Erythroblast (primary cell): ENCODE data around the gene NRG2.

Experiments used
- DNase-seq, 2 experiments: peaks; one replicate each; lab custom pipeline; 2025; lab: John Stamatoyannopoulos, UW
- GATA1 ChIP-seq: IDR thresholded peaks from 2 replicates; pipeline ENCODE4 v1.6.1; 2011; ENCODE audit warnings: low read depth, mild to moderate bottlenecking, control low read depth, low read length, moderate library complexity
- POLR2A ChIP-seq: IDR thresholded peaks from 2 replicates; pipeline ENCODE4 v1.6.1; 2011; ENCODE audit warnings: mild to moderate bottlenecking, low read length

The NRG2 gene

DNA sequence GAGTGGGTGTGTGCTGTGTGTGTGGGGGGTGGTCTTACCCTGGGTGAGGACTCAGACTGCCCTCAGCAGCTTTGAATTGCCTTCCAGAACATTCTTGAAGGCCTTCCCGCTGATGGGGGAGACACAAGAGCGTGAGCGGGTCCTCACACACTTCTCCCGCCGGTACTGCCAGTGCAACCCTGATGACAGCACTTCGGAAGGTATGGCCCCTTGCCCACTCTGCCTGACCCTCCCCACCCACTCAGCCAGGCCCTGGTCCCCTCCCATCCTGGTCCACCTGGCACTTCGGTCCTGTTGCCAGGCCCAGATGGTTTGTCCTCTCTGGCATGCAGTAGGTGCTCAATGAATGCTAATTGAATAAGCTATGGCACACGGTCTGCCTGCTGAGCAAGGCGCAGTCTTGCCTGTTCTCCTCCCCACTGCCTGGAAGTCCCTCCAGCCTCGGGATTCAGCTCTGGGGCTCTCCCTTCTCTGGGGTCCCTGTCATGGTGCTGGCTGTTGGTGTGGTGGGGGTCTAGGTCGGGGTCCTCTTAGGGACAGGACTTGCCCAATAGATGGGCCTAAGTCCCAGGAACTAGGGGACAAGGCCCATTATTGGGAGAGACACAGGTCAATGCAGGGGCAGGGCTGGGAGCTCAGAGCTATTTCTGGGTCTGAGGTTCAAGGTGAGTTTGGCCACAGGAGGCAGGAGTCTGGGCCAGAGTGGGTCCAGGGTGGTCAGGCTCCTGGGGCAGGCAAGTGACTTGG, 221.1 kb downstream of the NRG2 start:
- no peak for DNase-seq
- no peak for TF ChIP-seq POLR2A
- TF ChIP-seq GATA1 = no peak

- DNase-seq = no peak
- TF ChIP-seq POLR2A = no peak
- no peak for TF ChIP-seq GATA1
These were observed 222.5 kb downstream of the NRG2 start for GRCh38 chr5:139820606-139821005.

GRCh38 chr5:139820130-139820529, 223.0 kb downstream of the NRG2 start:
- no peak for DNase-seq
- no peak for TF ChIP-seq GATA1
- TF ChIP-seq POLR2A = no peak

DNA sequence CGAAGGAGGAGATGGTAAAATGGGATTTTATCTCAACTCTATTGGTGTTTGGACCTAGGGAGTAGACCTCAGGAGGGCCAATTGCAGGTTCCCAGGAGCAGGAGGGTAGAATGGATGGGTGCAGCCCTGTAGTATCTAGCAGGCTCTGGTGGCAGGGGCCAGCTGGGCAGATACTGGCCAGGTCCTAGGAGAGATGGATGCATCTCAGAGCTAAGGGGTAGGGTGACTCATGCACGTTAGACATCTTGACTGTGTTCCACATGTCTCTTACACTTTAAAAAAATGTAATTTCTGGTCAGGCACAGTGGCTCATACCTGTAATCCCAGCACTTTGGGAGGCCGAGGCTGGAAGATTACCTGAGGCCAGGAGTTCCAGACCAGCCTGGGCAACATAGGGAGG, 225.1 kb downstream of the NRG2 start:
- DNase-seq = no peak
- TF ChIP-seq POLR2A (no peak), GATA1 (no peak)

GRCh38 chr5:139817362-139817761, 225.7 kb downstream of the NRG2 start:
- no peak for DNase-seq
- TF ChIP-seq GATA1 (no peak), POLR2A (no peak)

DNA sequence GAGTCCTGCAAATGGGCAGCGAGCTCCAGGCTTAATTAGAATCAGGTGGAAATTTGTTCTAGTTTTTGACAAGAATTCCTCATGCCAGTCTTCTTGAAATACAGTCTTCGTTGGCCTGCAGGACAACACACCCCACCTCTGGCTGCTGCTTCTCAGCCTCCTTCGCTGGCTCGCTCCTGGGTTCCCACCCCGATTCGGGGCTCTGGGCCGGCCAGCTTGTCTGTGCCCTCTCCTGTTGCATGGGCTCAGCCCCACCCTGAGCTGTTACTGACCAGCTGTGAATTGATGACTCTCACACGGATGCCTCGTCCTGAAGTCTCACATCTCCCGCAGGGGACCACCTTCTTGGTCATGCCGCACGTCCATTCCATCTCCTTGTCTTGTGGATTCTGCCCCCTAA, 226.5 kb downstream of the NRG2 start:
- no peak for TF ChIP-seq GATA1
- TF ChIP-seq POLR2A = no peak
- no peak for DNase-seq

DNA sequence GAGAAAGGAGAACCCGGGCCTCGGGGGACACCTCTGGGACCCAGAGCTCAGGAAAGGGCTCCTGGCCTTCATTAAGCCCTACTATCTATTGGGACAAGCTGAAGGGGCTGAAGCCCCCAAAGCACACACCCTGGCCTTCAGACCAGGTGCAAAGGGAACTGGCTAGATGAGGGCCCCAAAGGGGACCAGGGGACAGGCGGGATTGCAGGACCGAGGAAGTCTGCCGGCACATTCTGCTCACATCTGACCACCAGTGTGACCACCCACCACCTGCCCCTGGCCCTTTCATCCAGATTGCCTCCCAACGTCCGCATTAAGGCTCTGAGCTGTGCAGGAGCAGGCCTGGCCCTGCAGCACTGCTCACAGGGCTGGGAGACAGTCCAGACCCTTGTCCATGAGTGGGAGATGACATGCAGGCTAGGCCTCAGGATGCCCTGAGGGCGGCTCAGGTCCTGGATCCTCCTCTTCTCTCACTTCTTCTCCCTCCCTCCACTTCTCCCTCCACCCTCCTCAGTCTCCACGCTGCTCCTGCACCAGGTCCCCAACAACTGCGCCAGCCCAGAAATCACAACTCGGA, 228.3 kb downstream of the NRG2 start:
- no peak for DNase-seq
- no peak for TF ChIP-seq GATA1
- TF ChIP-seq POLR2A = no peak

DNA sequence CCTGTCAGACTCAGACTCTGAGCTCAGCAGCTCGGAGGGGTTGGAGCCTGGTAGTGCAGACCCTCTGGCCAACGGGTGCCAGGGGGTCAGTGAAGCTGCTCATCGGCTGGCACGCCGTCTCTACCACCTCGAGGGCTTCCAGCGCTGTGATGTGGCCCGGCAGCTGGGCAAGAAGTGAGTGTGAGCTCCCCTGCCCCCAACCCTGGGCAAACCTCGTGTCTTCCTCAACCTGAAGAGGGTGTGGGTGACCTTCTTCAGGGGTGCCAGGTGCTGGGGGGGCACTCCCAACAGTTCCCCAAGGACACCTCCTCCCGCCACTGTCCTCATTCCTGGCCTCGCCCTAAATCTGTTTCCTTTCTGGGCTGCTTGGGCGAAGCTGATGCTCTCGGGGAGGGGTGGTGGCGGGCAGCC, 228.9 kb downstream of the NRG2 start:
- TF ChIP-seq GATA1 (no peak), POLR2A (no peak)
- DNase-seq = no peak

GRCh38 chr5:139812836-139813805, 230.0 kb downstream of the NRG2 start:
- no peak for DNase-seq
- TF ChIP-seq GATA1 (no peak), POLR2A (no peak)

DNA sequence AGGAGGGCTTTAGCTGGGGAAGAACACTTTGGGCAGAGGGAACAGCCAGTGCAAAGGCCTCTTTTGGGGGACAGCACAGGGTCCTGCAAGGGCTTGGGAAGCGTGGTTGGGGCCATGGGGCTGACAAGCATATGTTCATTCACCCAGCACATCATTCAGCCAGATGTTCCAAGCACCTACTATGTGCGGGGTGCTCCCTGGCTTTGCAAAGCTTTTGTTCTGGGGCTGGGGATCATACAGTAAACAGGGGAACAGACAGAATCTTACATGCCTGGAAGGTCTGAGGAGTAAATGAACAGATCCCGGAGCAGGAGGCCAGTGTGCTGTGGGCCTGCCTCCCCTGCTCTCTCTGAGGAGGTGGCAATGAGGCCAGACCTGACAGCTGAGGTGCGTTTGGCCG, 230.8 kb downstream of the NRG2 start:
- DNase-seq = no peak

GRCh38 chr5:139811274-139811607, 231.9 kb downstream of the NRG2 start:
- TF ChIP-seq GATA1 = no peak
- no peak for TF ChIP-seq POLR2A

More for the DNA sequence above, 230.8 kb downstream of the NRG2 start:
- TF ChIP-seq POLR2A (no peak), GATA1 (no peak)

GRCh38 chr5:139810341-139811273, 232.5 kb downstream of the NRG2 start:
- no peak for TF ChIP-seq POLR2A
- TF ChIP-seq GATA1 = no peak

More at GRCh38 chr5:139811274-139811607, 231.9 kb downstream of the NRG2 start:
- DNase-seq = no peak

GRCh38 chr5:139809331-139809810, 233.7 kb downstream of the NRG2 start:
- no peak for DNase-seq
- TF ChIP-seq GATA1 (no peak), POLR2A (no peak)

More at GRCh38 chr5:139810341-139811273, 232.5 kb downstream of the NRG2 start:
- DNase-seq = no peak
